MM.1S (cell line): ENCODE results near the gene RPL29.
"Not testable (repeated sequence)": the region's sequence is repeated elsewhere in the genome, so short reads cannot be mapped to it uniquely, and the experiment has no call there.

Experiments used
- CTCF ChIP-seq: fragments of 300-600 bp; sonication (generic); IDR thresholded peaks from 2 replicates; pipeline ENCODE4 v1.5.1; 2016; ENCODE audit warnings: antibody characterized with exemption, low read length, mixed read lengths
- EZH2 ChIP-seq: fragments of 300-600 bp; sonication (generic); optimal IDR thresholded peaks from 2 replicates; pipeline ENCODE3; 2017; ENCODE audit warnings: low read depth, mild to moderate bottlenecking, antibody characterized with exemption, low read length, mixed read lengths
- EZH2phosphoT487 ChIP-seq: fragments of 300-600 bp; sonication (generic); IDR thresholded peaks from 2 replicates; pipeline ENCODE4 v1.6.1; 2018; ENCODE audit warnings: antibody characterized with exemption, low read length

- TF ChIP-seq EZH2, CTCF, EZH2phosphoT487: not testable (repeated sequence)
These were observed 2.0 kb downstream of the RPL29 start for GRCh38 chr3:51993657-51994056.
